Measurements from ENCODE around the gene MLPH.
A peak's percentile ranks its signal among the peaks of the same experiment; 100 is the strongest.

Gene MLPH

DNA sequence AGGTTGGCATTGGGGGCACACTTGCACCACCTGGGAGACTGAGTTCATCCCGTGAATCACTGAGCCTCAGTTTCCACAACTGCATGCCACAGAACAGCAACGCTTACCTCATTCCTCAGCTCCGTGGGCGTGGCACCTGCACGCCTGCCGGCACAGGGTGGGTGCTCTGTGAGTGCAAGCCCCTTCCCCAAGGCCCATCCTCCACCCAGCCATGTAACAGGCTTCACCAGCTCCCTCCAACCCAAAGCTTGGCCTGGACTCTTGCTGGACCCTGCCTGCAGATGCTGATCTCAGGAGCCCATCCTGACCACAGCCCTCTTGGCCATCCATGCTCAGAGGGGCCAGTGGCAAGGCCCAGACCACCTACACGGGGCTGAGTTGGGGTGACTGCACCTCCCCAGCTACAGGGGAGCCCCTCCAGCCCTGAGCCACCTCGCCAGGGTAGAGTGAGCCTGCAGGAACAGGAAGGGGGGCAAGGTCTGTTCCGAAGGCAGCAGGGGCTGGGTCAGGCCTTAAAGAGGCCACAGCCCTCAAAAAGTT, 81.1 kb downstream of the MLPH start:
- no peak for DNase-seq (ENCODE audit: low read depth in 2 of 2)

DNA sequence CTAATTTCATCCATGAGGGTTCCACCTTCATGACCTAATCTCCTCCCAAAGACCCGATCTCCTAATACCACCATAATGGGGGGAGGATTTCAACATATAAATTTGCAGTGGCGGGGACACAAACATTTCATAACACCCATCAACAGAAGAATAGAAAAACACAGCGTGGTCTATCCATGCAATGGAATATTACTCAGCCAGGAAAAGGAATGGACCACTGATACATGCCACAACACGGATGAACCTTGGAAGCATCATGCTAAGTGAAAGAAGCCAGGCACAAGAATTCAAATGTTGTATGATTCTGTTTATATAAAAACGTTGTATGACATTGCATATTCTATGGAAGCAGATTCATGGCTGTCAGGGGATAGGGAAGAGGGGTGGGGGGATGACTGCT, 82.0 kb downstream of the MLPH start:
- no peak for DNase-seq (ENCODE audit: low read depth in 2 of 2)

DNA sequence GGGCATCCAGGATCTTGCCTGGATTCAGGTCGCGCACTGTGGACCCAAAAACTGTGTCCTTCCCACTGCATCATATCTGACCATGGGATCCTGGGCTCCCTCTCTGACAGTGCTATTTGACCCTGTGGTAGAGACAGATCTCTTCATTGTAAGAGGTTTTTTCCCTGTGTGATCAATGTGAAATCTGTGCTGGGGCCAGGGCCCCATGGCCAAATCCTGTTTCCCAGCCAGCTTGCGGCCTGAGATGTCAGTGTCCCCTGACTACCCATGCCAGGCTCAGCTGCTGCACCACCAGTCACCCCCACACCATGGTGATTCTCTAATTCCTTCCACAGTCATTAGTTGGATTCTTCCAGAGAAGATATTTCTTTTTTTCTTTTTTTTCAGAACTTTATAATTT, 82.8 kb downstream of the MLPH start:
- DNase-seq (ENCODE audit: low read depth in 2 of 2) = no peak

DNA sequence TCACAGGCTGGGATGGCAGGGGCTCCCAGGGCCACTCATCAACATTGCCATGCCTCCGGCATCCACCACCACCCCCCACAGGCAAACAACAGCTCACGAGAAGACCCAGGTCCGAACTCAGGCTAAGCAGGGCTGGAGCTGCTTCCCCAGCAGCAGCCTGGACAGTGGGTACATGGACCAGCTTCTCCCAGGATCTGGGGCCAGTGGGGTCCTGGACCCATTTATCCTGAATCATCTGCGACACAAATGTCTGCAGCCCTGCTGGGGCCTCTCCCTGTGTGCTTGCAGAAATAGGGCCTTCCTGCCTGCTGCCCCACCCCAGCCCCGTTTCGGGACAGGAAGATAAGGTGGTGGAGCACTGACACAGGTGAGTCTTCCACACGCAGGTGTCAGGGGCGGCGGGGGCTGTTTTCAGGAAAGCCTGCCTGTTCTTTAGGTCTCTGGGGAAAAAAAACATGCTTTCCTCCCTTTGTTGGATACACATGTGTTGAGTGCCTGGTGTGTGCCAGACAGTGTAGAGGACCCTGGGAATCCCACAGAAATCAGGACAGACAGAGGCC, 83.8 kb downstream of the MLPH start:
- DNase-seq (ENCODE audit: low read depth in 2 of 2) = no peak

DNA sequence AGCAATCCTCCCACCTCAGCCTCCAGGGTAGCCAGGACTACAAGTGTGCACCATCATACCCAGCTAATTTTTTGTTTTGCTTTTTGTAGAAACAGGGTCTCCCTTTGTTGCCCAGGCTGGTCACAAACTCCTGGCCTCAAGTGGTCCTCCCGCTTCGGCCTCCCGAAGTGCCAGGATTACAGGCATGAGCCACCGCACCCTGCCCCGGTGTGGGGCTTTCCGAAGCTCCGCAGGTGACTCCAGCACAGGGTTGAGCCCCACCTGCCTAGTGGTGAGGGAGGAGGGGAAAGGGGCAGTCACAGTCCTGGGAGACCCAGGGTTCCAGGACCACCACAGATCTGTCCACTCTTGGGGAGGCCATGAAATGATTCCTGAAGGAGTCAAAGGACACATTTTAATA, 84.5 kb downstream of the MLPH start:
- no peak for DNase-seq (ENCODE audit: low read depth in 2 of 2)

DNA sequence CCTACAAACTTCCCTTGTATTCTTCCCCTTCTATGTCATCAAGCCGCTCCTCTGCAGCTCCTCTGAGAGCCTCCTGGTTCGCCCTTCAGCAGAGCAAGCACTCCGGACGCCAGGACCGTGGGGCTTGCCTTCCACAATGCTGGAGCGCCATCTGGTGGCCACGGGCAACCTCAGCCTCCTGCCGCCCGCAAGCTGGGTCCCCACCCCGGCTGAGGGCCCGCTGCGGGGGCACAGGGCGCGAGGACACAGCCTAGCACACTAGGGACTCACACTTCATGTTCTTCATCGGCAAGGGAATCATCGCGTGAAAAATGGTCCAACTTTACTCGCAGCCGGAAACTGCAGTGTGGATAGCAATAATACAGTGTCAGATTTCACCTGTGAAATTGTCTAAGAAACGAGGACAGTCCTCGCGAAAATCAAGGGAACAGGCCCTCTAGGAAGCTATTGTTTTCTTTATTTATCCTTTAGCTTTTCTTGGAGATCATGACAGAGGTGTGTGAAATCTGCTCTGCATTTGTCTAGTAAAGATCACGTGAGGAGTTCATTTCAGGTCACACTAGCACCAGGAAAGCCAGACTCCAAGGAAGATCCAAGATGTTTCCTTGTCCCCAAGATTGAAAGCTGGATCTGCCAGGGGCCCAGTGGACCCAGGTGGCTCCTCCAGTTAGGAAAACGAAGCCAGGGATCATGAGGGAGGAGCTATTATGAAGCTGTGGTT, 85.1 kb downstream of the MLPH start:
- DNase-seq (ENCODE audit: low read depth in 2 of 2) = peak; percentile 67

DNA sequence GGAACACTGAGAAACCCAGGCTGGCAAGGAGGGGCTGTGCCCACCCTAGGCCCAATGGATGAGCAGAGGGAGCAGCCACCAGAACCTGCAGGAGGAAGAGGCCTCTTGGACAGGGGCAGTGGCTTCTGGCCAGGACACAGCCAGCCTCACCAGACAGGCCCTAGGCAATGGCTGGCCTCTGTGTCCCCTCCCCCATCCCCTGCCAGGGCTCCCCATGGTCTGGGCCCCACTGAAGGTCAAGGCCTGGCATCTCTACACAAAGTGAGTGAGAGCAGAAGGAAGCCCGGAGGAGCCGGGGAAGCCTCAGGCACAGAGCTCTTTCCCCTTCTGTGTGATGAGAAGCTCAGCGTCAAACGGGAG, 85.7 kb downstream of the MLPH start:
- DNase-seq (ENCODE audit: low read depth in 2 of 2) = no peak

DNA sequence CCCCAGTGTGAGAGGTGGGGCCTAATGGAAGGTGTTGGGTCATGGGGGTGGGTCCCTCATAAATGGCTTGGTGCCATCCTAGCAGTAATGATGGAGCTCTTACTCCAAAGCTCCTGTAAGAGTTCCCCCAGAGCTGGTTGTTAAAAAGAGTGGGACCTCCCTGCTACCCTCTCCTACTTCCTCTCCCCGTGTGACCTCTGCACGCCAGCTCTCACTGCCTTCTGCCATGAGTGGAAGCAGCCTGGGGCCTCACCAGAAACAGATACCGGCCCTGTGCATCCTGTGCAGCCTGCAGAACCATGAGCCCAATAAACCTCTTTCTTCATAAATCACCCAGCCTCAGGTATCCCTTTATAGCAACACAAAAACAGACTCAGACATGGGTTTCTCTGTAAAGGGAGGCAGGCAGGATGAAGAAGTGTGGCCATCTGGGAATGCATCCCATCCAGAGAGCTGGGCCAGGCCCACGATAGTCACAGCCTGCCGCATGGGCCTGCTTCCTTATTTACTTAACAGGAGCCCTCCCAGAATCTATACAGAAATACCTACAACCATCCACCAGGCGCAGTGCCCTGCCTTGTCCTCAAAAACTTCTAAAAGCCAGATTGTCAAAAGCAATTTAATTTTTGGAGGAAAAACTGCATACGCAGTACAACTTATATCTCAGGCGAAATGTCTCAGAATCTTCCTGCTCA, 86.8 kb downstream of the MLPH start:
- no peak for DNase-seq (ENCODE audit: low read depth in 2 of 2)

DNA sequence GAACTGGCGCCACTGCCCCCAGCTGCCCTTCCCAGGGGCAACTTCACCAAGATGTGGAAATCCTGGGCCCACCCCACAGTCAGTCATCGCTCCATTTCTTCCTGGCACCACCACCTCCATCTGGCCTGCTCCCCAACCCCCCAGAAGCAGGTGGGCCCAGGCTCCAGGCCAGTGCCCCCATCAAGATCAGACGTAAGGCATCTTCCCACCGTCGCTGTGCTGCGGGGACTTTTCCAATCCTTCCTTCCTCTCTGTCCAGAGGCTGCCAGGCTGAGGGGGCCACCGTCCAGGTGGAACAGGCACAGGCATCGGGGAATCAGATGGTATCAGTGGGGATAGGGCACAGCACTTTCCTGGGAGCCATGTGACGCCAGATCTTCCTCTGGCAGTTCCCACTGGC, 87.4 kb downstream of the MLPH start:
- no peak for DNase-seq (ENCODE audit: low read depth in 2 of 2)

DNA sequence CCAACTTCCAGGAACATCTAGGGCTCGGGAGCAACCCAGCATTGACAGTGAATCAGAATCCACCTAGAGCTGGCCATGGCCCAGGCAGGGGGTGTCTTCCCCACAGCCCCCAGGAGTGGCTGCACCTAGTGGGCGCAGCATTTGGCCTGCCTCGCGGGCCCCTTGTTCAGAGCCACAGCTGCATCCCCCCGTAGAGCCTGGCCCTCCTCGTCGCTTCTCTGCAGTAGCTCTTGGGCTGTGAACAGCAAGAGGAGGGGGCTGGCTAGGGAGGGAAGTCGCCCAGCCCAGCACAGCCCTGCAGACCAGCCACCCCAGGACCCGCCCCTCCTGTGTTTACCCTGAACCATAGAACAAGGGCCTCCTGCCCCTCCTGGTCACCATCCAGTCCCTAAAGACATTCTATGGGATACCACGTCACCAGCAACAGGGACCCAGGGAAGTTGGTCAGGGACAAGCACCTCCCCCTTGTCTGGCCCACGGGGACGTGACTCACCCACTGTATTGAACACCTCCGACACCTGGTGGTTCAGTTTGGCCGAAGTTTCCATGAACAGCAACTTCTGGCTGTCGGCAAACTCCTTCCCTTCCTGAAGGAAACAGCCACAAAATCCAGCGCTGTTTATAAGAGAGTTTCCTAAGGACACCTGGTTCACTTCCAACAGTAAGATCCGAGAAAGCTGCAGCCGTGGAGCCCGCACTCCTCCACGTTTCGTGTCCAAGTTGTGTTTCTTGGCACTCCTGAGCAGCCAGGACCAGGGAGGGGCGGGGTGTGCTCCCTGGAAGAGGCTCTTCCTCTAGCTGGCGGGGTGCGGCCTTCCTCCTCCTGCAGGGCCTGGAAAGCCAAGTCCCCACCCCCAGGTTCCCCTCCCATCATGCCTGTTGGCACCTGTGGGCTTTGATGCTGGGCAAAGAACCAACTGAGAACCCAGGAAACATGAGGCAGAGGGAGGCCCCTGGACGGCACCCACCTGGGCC, 88.1 kb downstream of the MLPH start:
- no peak for DNase-seq (ENCODE audit: low read depth in 2 of 2)

DNA sequence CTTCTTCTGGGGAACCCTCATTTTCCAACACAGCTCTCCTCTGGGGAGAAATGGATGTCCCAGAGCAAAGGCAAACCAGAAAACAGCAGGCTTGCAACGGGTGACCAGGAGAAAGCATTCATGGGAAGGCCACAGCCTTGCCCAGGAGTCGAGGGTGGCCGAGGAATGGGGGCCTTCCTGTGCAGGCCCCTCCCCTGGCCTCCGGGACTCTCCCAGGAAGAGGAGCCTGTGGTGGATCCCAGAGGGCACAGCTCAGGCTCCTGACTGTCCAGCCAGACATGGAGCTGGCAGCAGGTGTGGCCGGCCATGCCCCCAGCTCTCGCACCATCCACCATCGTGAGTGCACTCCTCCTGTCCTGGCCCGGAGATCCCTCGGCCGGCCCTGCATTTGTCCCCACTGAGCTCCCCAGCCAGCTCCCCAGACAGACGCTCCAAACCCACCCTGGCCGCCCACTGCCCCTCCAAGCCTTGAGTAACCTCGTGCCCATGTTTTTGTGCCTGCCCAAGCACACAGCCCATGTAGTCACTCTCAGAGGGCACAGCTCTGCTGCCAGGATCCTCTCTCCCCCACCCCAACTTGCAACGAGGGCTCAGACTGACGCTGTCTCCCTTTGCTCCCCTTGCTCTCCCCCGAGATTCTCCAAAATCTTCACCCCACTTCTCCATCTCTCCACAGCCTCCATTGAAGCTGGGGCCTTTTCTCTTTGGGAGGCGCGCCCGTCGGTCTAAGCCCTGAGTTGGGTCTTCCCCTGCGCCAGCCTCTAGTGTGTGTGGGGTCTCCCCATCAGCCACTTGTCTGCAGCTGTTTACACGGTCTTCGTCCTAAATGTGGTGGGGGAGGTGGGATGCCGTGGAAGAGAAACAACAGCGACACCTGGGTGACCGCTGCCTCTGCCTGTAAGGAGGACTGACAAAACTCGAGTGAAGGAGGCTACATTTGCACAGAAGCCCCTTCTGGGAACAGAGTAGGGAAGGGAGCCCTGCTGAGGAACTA, 89.1 kb downstream of the MLPH start:
- no peak for DNase-seq (ENCODE audit: low read depth in 2 of 2)

DNA sequence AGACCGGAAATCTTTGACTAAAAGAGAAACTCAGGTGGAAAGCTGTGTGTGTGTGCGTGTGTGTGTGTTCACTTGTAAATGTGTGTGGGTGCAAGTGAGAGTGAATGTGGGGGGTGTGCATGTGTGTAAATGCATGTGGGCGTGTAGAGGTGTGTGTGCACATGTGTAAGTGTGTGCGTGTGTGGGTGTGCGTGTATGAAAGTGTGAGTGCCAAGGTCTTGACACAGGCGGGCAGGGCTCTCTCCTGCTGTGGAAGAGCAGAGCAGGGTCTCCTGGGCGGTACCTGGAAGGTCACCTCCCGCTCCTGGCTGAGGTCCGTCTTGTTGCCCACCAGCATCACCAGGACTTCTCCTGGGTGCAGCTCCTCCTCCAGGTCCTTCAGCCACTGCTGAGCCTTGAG, 89.9 kb downstream of the MLPH start:
- DNase-seq (ENCODE audit: low read depth in 2 of 2) = no peak

DNA sequence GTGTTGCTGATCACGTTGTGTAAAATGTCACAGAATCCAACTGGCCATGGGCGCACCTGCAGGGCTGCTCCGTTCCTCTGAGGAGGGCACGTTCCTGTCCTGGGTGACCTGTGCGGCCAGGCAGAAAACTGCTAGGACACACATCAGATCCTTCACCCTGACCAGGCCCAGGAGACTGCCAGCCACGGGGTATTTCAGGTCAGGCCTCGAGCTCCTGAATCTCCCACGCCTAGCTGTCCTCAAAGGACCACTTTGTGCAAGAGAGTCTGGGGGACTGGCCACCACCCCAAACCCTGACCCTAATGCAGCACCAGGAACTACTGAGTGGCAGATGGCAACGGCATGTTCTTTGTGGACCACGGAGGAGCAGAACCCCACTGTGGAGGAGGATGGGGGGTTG, 90.4 kb downstream of the MLPH start:
- DNase-seq (ENCODE audit: low read depth in 2 of 2) = no peak

DNA sequence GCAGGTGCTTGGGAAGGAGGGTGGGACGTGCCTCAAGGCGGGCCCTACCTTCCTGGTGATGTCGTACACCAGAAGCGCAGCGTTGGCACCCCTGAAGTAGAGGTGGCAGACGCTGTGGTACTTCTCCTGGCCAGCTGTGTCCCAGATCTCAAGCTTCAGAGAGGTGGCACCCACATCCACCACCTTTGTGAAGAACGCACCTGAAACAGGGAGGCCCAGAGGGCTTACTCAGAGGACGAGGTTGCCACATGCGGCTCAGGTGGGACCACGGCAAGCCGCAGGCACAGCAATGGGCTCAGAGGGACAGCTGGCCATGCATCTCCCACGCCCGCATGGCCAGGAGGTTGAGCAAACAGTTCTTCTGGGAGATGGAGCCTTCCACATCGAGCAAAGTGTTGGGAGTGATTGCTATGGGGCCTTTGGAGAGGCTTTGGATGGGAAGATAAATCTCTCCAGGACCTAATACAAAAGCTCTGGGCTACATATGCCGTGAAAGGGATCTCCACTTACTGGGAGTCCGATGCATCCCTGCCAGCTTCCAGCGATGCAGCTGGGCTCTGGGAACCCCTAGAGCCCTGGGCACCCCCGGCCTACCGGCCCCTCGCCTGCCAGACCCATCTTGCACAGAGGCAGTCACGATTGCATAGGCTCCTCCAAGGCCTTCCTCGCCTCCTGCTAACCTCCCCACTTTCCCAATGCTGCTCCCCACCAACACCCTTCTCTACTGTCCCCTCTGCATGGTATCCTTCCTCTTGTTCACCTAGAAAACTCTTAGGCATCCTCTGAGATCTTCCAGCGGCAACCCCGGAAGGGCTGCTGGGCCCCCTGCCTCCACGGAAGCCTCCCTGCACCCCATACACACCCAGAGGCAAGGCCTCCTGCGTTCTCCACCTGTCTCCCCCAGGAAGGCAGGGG, 91.2 kb downstream of the MLPH start:
- DNase-seq (ENCODE audit: low read depth in 2 of 2) = no peak

DNA sequence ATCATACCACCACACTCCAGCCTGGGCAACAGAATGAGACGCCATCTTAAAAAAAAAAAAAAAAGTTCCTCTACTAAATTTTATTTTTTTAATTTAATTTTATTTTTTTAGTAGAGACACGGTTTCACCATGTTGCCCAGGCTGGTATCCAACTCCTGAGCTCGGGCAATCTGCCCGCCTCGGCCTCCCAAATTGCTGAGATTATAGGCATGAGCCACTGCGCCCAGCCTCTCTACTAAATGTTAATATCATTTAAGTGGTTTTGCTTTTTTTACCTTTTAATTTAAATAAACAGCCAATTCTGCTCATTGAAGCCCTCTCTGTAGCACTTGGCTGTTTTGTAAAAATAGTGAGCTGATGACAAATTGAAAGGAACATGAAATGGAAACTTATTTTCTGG, 94.3 kb downstream of the MLPH start:
- DNase-seq (ENCODE audit: low read depth in 2 of 2) = no peak

DNA sequence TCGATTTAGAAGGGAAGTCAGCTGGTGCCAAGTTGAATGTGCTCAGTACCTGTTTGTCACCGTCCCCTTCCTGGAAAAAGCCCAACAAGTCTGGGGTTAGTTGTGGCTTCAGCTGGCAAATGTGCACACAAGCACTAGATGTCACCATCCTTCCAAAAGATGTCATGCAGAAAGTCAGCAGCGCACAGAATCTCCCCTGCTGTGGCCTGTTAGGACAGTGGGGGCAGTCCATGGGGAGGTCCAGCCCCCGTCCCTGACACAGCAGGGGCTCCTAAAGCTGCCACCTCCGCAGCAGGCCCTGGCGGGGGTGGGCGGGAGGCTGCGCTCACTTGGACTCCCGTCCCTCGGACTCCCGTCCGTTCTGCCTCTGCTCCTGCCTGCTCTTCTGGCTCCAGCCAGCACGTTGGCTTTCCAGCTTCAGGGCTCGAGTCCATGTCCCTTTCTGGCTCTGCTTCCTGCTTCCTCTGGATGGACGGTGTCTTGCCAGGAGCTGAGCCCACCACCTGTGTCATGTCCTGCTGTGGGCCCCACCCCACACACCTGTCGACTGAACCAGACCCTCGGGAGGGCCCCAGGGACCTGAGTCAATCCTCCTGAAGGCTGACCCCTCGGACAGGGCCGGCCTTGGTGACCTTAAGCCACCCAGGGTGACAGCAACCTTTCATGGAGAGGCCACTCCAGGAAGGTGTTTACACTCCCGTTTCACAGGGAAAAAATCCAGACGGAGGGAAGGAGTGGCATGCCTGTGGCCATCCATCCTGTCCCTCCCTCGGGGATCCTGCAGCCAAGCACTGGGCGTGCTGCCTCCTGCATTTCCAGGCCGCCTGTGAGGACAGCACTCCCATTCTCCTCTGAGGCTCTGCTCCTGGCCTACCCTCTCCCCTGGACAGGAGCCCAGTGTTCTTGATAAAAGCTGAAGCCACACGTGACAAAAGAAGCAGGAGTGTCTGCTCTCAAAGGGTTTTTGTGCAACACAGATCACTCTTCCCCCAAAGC, 95.0 kb downstream of the MLPH start:
- peak; percentile 15 to 20 for DNase-seq (ENCODE audit: low read depth in 2 of 2)

DNA sequence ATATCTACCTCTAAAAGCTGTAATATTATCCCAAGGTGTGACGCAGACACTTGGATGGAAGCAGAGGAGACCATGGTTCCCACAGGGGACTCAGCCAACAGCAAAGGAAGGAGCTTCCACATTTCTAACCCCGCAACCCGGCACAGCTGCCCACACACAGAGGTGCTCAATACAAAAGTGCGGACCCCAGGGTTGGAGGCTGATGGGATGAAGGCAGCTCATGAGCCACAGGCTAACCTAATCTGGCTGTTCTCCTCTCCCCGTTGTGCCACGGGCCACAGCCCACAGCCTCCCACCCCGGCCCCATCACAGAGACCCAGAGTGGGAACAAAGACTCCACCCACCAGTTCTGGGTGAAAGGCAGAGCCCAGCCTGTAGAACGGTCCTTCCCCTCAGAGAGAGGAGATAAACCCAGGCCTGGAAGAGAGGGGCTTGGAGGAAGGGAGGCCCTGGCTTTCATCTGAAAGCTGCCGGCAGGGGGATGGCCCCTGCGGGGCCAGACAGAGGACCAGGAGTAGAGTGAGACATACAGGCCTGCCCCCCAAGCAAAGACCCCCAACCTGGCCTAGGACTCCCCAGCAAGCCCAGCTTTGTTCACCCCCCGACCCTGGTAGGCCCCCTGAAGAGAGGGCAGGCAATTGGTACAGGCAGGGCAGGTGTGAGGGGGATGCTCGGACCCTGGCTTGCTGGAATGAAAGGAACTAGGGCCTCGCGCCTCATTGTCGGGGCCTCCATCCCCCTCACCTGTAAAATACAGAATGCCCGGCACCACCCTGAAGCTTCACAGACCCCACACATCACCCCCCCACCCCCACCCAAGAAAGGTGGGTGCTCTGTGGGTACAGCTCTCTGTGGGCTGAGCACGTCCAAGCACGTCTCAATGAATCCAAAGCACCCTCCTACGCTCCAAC, 96.6 kb downstream of the MLPH start:
- DNase-seq (ENCODE audit: low read depth in 2 of 2) = no peak
